GM21526 (cell line): ENCODE measurements around the gene KAT2B.
"Not testable (repeated sequence)": the region's sequence is repeated elsewhere in the genome, so short reads cannot be mapped to it uniquely, and the experiment has no call there.

Source experiments
- ATAC-seq: cut with Tn5 transposase; IDR thresholded peaks from one replicate; pipeline ENCODE4 v1.9.1; 2021; ENCODE audit warnings: moderate library complexity; ENCODE audit not compliant: unreplicated experiment, low FRiP score

KAT2B gene

GRCh38 chr3:20039765-20040547, at the start of gene KAT2B:
Gene KAT2B, plus strand, starts transcription at chr3:20040446. Its CDS starts 32 bp downstream, at chr3:20040478.
- peak; percentile 60 for ATAC-seq

- no peak for ATAC-seq
These were observed 45.5 kb upstream of the KAT2B start for GRCh38 chr3:19994796-19995195.

- ATAC-seq: no peak
These were observed 42.7 kb upstream of the KAT2B start for GRCh38 chr3:19997502-19997901.

GRCh38 chr3:20001932-20002331, 38.3 kb upstream of the KAT2B start:
- no peak for ATAC-seq

- no peak for ATAC-seq
These were observed 32.3 kb upstream of the KAT2B start for GRCh38 chr3:20007960-20008359.

- no peak for ATAC-seq
These were observed 31.6 kb upstream of the KAT2B start for GRCh38 chr3:20008646-20009045.

GRCh38 chr3:20012164-20012563, 28.1 kb upstream of the KAT2B start, which contains the start of gene PP2D1:
Gene PP2D1, minus strand, starts transcription at chr3:20012264. Its CDS starts 192 bp downstream, at chr3:20012072.
- ATAC-seq: no peak

GRCh38 chr3:20013396-20013795, 26.9 kb upstream of the KAT2B start:
- no peak for ATAC-seq

GRCh38 chr3:20015525-20015924, 24.7 kb upstream of the KAT2B start:
- ATAC-seq: no peak

GRCh38 chr3:20016076-20016475, 24.2 kb upstream of the KAT2B start:
- ATAC-seq: not testable (repeated sequence)

- no peak for ATAC-seq
These were observed 17.2 kb upstream of the KAT2B start for GRCh38 chr3:20022954-20023622.

GRCh38 chr3:20023623-20024405, 16.4 kb upstream of the KAT2B start:
- ATAC-seq: no peak

GRCh38 chr3:20027136-20027535, 13.1 kb upstream of the KAT2B start:
- ATAC-seq: no peak

GRCh38 chr3:20028905-20029331, 11.3 kb upstream of the KAT2B start:
- ATAC-seq: no peak

- not testable (repeated sequence) for ATAC-seq
These were observed 8.3 kb upstream of the KAT2B start for GRCh38 chr3:20031939-20032338.

GRCh38 chr3:20035019-20035418, 5.2 kb upstream of the KAT2B start:
- no peak for ATAC-seq

- no peak for ATAC-seq
These were observed 2.8 kb upstream of the KAT2B start for GRCh38 chr3:20037255-20037996.

GRCh38 chr3:20038699-20039465, 1.4 kb upstream of the KAT2B start:
- no peak for ATAC-seq

- no peak for ATAC-seq
These were observed 831 bp upstream of the KAT2B start for GRCh38 chr3:20039466-20039764.
